ENCODE measurements around the gene SMCO2.
"Not testable (repeated sequence)": the region's sequence is repeated elsewhere in the genome, so short reads cannot be mapped to it uniquely, and the experiment has no call there.

Gene SMCO2

DNA sequence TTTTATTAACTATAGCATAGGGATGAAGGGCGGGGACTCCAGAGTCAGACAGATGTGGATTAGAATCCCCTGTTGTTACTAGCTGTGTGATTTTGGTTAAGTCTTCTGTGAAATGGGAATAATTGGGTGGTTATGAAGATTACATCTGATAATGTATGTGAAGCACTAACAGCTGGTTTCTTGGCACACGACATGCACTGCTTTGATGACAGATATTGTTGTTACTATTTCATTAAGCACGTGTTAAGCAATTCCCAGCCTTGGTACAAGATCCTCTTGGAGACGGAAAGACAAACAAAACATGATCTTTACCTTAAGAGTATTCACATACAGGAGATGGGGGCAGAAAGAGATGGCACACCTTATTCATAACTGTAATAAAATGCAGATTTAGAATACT is 85.4 kb downstream of the SMCO2 start:
- intact Hi-C loops (cut with micrococcal nuclease): no loop called here
- Mint-ChIP-seq H3K27ac (no peak overlapping the region), H3K4me3 (no peak overlapping the region), H3K27me3 (no peaks in the 10 kb centered on the region), H3K36me3 (ENCODE audit: low read depth) (peaks cover 23% of the 10 kb centered on the region), H3K4me1 (ENCODE audit: low read depth) (peaks cover 40% of the 10 kb centered on the region), H3K9me3 (no peaks in the 10 kb centered on the region)

DNA sequence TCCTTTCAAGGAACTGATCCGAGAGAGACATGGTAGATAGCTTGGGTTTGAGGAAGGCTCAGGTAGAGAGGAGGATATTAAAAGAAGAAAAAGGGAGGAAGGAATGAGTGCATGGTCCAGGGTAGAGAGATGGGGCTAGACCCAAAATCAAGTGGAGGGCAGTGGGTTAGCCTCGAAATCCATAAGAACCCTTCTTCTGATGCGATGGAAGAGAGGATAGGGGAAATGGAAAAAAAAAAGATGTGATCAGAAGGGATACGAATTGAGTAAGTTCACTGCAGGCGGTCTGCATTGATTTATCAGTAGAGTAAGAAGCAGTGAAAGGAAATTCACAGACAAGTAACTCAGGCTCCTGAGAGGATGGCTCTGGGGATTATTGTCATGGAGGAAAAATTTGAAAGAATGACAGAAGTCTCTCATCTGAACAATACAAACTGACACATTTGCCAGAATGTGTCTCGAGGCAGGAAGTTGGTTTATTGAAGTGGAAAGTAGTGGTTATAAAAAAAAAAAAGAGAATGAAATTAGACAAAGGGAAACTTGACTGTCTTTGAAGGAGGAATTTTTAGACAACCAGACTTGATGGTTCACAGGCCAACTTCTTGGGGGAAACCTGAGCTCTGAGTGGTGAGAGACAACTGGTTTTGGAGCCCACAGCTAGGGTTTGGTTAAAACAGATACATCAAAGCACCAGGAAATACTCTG is 87.7 kb downstream of the SMCO2 start:
- peaks cover 23% of the 10 kb centered on the region for H3K36me3 Mint-ChIP-seq (ENCODE audit: low read depth)
- intact Hi-C loops (cut with micrococcal nuclease): no loop called here
- H3K4me1 Mint-ChIP-seq (ENCODE audit: low read depth): peaks cover 46% of the 10 kb centered on the region
- no peaks in the 10 kb centered on the region for H3K9me3 Mint-ChIP-seq
- no peak overlapping the region for H3K4me3 Mint-ChIP-seq
- H3K27me3 Mint-ChIP-seq: no peaks in the 10 kb centered on the region
- H3K27ac Mint-ChIP-seq: peak overlapping the region; percentile 15

DNA sequence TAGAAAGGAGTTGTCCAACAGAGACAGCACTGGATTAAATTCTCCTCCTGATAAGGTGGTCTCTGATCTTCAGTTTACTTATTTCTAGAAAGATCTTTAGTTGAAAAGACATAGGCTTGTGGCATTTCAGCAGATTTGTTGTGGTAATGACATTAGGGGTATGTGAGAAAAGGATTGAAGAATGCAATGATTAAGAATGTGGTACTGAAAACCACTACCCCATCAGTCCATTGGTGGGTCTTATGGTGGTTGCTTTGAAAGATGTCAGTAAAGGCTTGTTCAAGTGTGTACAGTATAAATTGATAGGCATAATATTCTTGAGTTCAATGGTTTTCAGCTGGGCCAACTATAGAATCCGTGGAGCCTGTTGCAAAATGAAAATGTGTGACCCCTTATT is 88.2 kb downstream of the SMCO2 start:
- intact Hi-C loops (cut with micrococcal nuclease): no loop called here

DNA sequence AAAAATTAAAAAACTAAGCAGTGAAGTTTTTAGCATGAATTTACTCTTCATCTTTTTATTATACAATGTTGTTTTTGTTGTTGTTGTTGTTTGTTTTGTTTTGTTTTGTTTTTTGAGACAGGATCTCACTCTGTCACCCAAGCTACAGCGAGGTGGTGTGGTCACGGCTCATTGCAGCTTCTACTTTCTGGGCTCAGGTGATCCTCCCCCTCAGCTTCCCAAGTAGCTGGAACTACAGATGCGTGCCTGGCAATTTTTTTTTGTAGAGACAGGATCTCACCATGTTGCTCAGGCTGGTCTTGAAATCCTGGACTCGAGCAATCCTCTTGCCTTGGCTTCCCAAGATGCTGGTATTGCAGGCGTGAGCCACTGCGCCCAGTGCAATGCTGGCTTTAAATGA is 88.8 kb downstream of the SMCO2 start:
- Mint-ChIP-seq H3K27ac (no peak overlapping the region), H3K36me3 (ENCODE audit: low read depth) (peaks cover 23% of the 10 kb centered on the region), H3K4me3 (no peak overlapping the region), H3K4me1 (ENCODE audit: low read depth) (peaks cover 43% of the 10 kb centered on the region), H3K27me3 (no peaks in the 10 kb centered on the region), H3K9me3 (no peaks in the 10 kb centered on the region)
- intact Hi-C loops (cut with micrococcal nuclease): no loop called here

More for the DNA sequence above, 88.2 kb downstream of the SMCO2 start:
- H3K27ac Mint-ChIP-seq: no peak overlapping the region
- H3K27me3 Mint-ChIP-seq: no peaks in the 10 kb centered on the region
- peaks cover 46% of the 10 kb centered on the region for H3K4me1 Mint-ChIP-seq (ENCODE audit: low read depth)
- H3K36me3 Mint-ChIP-seq (ENCODE audit: low read depth): peaks cover 23% of the 10 kb centered on the region
- no peak overlapping the region for H3K4me3 Mint-ChIP-seq
- H3K9me3 Mint-ChIP-seq: no peaks in the 10 kb centered on the region

DNA sequence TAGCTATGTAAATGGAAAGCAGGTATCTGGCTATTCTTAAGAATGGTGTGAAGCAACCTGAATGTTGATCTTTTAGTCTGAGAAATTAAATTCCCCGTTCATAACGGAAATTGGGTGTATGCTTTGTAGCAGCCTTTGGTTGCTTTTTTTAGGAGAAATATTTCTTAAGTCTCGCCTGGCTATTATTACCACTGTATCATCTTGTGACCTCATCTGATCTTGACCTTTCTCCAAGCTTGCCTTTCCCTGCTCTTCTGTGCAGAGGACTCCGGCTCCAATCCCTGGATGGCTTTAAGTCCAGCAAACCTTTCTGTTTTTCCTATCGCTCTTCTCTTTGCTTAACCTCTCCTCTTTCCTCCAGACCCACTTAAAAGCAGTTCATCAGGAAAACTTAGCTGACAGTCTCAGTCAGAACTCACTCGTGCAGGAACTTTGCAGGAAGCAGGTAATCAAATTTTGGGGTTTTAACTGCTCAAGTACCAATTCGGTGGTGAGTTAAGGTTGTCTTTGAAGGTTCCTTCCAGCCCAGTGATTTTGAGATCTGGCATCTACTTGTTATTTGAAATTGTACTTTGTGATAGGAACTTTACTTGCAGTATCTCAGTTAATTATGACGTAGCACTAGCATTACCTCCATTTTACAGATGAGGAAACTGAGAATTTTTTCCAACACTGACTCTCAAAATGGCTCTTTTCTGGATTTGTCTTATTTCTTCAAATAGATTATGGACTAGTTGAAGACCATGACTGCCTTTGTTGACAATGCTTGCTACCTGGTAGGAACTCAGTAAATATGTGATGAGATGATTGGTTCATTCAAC is 91.5 kb downstream of the SMCO2 start:
- intact Hi-C loops (cut with micrococcal nuclease): no loop called here
- Mint-ChIP-seq H3K4me3 (no peak overlapping the region), H3K36me3 (ENCODE audit: low read depth) (peaks cover 29% of the 10 kb centered on the region), H3K4me1 (ENCODE audit: low read depth) (peaks cover 22% of the 10 kb centered on the region), H3K9me3 (no peaks in the 10 kb centered on the region), H3K27me3 (no peaks in the 10 kb centered on the region), H3K27ac (no peak overlapping the region)

DNA sequence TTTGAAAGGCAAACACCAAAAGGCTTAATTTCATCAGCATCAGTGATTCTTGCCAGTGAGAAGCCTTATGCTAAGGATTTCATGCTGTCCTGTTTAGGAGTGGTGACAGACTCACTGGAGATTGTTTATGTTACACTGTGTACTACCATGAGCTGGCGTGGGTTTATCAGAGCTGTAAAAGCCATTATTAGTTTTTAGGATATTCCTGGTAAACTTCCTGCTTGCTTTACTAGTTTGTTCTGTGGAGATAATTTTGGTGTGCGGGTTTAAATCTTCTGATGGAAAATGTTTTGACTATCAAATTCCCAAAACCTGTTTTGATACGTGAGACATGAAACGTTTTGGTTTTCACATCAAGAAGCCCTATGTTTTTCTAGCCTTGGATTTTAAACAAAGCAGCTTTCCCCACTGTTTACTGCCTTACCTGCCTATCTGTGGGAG is 92.7 kb downstream of the SMCO2 start:
- Mint-ChIP-seq H3K9me3 (no peaks in the 10 kb centered on the region), H3K27me3 (no peaks in the 10 kb centered on the region), H3K4me1 (ENCODE audit: low read depth) (peaks cover 13% of the 10 kb centered on the region), H3K27ac (no peak overlapping the region), H3K4me3 (no peak overlapping the region), H3K36me3 (ENCODE audit: low read depth) (peaks cover 25% of the 10 kb centered on the region)
- intact Hi-C loops (cut with micrococcal nuclease): no loop called here

DNA sequence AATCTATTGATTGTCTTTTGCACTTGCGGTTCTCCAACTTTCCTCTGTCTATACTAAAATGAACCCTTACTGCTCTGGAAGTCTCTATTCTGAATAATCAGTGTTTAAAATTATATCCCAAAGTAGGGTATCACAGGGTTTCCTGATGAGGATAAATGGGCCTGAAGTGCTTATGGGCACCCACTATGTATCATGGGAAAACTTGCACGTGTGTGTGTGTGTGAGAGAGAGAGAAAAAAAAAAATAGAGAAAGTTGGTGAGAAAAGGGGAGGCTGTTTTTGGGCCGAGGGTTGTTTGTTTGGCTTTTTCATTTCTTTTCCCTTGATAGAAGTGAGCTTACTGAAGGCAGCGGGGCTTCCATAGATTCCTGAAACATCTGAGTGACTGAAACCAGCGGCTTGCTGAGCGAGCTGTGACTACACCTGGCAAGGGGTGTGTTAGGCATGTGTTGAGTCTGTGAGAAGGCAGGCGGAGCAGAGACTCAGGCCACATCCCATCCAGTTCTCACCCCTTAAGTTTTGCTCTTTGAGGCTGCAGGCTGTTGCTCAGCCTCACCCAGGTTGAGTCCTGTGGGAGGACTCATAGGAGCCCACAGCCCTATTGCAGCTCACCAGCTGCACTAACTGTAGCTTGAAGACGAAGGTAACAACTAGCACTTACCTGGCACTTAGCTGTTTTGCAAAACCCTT is 94.6 kb downstream of the SMCO2 start:
- intact Hi-C loops (cut with micrococcal nuclease): no loop called here
- Mint-ChIP-seq H3K27ac (peak overlapping the region; percentile 26), H3K4me1 (ENCODE audit: low read depth) (peaks cover 6% of the 10 kb centered on the region), H3K27me3 (no peaks in the 10 kb centered on the region), H3K9me3 (no peaks in the 10 kb centered on the region), H3K4me3 (no peak overlapping the region), H3K36me3 (ENCODE audit: low read depth) (peaks cover 26% of the 10 kb centered on the region)

DNA sequence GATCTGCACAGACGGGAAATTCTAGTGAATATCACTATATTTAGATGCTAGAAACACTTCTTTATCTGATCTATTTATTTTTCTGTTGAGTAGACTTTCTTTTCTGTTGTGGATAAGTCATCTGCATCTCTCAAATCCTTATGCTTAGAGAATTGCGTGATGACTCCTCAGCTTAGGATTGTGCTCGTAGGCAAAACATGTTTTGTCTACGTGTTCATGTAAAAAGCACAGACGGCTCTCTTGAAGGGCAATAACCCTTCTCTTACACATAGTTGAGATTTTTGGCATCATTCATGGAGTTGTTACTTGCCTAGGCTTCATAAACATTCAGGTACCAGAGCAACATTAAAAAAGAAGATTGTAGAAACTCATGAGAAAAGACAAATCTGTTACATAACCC is 96.1 kb downstream of the SMCO2 start:
- Mint-ChIP-seq H3K4me3 (no peak overlapping the region), H3K9me3 (no peaks in the 10 kb centered on the region), H3K27ac (no peak overlapping the region), H3K27me3 (no peaks in the 10 kb centered on the region), H3K36me3 (ENCODE audit: low read depth) (peaks cover 13% of the 10 kb centered on the region), H3K4me1 (ENCODE audit: low read depth) (peaks cover 6% of the 10 kb centered on the region)
- intact Hi-C loops (cut with micrococcal nuclease): no loop called here

DNA sequence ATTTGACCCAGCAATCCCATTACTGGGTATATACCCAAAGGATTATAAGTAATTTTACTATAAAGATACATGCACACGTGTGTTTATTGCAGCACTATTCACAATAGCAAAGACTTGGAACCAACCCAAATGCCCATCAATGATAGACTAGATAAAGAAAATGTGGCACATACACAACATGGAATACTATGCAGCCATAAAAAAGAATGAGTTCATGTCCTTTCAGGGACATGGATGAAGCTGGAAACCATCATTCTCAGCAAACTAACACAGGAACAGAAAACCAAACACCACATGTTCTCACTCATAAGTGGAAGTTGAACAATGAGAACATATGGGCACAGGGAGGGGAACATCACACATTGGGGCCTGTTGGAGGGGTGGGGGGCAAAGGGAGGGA is 98.3 kb downstream of the SMCO2 start:
- H3K9me3 Mint-ChIP-seq; intact Hi-C loops (cut with micrococcal nuclease); H3K4me3 Mint-ChIP-seq; H3K27me3 Mint-ChIP-seq; H3K27ac Mint-ChIP-seq: not testable (repeated sequence)
- Mint-ChIP-seq H3K36me3 (ENCODE audit: low read depth) (peaks cover 13% of the 10 kb centered on the region), H3K4me1 (ENCODE audit: low read depth) (peaks cover 20% of the 10 kb centered on the region)

DNA sequence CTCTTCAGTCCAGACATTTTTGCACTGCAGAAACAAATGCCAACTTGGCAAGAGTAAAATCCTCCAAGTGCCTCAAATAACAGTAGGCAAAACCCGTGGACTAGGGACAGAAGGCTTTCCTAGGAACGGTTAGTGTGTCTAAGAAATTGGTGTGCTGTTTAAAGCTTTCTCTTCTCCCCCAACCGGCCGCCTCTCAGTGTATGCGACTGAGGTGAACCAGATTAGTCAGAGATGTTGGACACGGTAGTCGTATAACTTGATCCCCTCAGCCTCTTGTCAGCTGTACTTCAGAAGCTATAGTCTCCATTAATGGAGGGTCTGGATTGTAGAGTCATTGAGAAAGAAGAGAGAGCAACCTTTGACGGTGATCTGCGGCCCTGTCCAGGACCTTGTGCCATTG is 99.1 kb downstream of the SMCO2 start:
- peaks cover 13% of the 10 kb centered on the region for H3K36me3 Mint-ChIP-seq (ENCODE audit: low read depth)
- H3K27ac Mint-ChIP-seq: no peak overlapping the region
- no peak overlapping the region for H3K4me3 Mint-ChIP-seq
- peaks cover 29% of the 10 kb centered on the region for H3K4me1 Mint-ChIP-seq (ENCODE audit: low read depth)
- intact Hi-C loops (cut with micrococcal nuclease): no loop called here
- H3K27me3 Mint-ChIP-seq: no peaks in the 10 kb centered on the region
- no peaks in the 10 kb centered on the region for H3K9me3 Mint-ChIP-seq

DNA sequence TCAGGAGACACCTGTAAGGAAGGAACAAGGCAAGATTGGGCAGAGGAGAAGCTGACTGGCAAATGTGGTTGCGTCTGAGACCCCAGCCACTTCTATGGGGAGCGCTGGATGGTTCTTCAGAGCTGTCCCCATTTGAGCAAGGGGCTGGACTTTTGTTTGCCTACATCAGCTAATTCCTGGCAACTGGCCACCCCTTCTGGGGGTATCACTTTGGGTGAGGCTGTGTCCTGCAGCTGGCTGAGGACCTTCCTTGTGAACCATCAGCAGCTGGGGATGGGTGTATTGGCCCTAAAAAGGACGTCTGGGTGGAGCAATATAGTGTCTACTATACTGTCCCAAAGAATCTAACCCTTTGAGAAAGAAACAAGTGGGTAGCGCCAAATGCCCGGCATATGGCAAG is 101.1 kb downstream of the SMCO2 start:
- Mint-ChIP-seq H3K4me1 (ENCODE audit: low read depth) (peaks cover 39% of the 10 kb centered on the region), H3K4me3 (no peak overlapping the region), H3K27ac (no peak overlapping the region), H3K9me3 (no peaks in the 10 kb centered on the region), H3K27me3 (no peaks in the 10 kb centered on the region), H3K36me3 (ENCODE audit: low read depth) (peaks cover 10% of the 10 kb centered on the region)
- intact Hi-C loops (cut with micrococcal nuclease): no loop called here

DNA sequence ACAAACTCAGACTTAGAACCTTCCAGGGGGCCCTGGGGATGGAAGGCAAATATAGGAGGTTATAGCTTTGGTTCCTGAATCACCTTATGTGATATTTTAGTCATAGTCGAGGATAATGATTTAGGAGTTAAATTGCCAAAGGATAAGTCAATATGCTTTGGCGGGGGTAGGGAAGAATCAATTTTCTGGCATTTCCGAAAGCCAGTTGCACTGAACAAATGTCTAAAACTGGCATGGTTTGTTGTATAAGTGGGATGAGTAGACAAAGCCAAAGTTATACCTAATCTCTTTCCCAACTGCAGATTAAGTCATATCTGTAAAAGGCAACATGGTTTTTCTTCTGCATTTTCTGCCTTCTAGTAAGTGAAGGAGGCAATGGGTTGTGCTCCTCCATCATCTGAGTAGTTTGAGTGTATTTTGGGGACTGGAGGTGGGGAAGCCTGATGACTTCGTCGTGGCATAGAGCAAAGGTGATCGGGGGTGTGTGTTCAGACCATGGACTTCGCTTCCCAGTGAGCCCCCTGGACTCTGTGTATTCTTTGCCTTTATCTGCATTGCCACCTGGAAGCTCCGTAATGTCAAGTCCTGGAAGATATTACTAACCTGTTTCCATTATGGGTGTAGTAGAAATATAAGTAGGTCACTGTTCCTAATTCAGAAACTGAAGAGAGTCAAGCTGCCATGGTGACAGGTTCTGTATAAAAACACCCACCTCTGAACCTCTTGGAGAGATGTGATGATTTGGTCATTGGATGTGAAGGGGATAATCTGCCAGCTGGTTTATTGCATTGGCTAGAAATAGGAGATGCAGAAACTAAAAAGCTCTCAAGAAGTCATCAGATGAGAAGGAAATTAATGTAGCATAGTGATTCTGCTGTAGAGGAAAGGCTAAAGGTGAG is 102.0 kb downstream of the SMCO2 start:
- Mint-ChIP-seq H3K27me3 (no peaks in the 10 kb centered on the region), H3K9me3 (no peaks in the 10 kb centered on the region), H3K36me3 (ENCODE audit: low read depth) (peaks cover 20% of the 10 kb centered on the region), H3K27ac (peak overlapping the region; percentile 85), H3K4me3 (no peak overlapping the region), H3K4me1 (ENCODE audit: low read depth) (peaks cover 49% of the 10 kb centered on the region)
- intact Hi-C loops (cut with micrococcal nuclease): no loop called here

DNA sequence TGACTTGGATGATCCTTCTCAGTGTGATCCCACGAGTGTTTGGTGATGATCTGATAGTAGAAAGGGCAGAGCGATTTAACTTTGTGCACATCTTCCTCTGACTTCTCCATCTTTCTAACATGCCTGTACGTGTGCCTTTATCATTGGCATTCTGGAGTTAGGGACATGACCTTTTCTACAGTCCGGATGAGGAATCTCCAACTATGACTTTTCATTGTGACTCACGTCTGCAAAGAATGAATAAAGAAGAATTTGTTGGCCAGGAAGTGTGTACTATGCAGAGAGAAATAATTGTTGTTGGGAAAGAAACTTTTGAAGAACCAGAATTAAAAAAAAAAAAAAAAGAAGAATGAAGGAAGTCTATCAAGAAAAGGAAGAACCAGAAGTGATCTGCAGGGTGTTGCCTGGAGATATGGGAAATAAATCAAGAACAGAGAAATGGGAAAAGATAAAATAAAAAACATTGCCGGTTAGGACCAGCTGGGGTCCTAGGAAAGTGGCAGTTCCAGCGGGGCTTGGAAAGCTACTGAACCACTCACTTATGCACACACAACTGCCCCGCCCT is 102.8 kb downstream of the SMCO2 start:
- Mint-ChIP-seq H3K4me3 (peak overlapping the region; percentile 60), H3K36me3 (ENCODE audit: low read depth) (peaks cover 16% of the 10 kb centered on the region), H3K27me3 (no peaks in the 10 kb centered on the region), H3K9me3 (no peaks in the 10 kb centered on the region), H3K27ac (peak overlapping the region; percentile 85), H3K4me1 (ENCODE audit: low read depth) (peaks cover 51% of the 10 kb centered on the region)
- intact Hi-C loops (cut with micrococcal nuclease): no loop called here
